22Rv1 (cell line): ENCODE results near the gene CD37.
A peak's percentile ranks its signal among the peaks of the same experiment; 100 is the strongest.
"Not testable (repeated sequence)": the region's sequence is repeated elsewhere in the genome, so short reads cannot be mapped to it uniquely, and the experiment has no call there.

Source experiments
- H3K27ac ChIP-seq: fragments of 450-650 bp; 2 replicates; pipeline ENCODE4 v1.5.1; 2017
- ZFX ChIP-seq: fragments of 450-650 bp; IDR thresholded peaks from 2 replicates; pipeline ENCODE4 v1.6.1; 2017; ENCODE audit warnings: antibody characterized with exemption, borderline replicate concordance
- TF ChIP-seq, protein P1 (sequence below): fragments of 450-650 bp; IDR thresholded peaks from 2 replicates; pipeline ENCODE4 v1.5.1; 2017; ENCODE audit warnings: mild to moderate bottlenecking

CD37 gene

DNA sequence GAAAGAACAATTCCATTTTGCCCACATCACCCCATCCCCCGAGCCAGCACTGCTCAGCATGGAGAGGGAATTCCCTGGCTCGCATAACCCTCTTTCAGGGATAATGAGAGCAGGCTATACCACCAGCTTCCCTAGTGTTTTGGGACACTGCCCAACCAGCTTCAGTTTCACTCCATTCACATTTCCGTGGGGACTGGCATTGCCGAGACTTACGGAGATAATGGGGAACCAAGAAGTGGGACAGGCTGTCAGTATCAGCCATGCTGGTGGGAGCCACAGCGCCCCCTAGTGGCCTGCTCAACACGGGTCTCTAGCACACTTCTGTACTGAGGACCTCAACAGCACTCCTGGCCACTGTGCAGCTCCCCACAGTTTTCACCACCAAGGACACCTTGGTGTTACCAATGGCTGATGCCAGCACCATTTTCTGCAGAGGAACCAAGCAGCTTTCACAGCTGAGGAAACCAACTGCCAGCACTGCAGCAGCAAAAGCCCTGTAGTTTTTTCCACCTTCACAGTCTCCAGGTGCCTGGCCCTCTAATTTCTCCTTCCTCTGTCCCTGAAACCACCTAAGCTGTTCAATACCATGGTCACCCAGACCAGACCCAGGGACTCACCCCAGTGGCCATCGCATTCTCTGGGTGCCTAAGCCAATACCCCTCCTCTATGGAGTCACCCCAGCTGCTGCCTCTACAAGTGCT lies 33.9 kb upstream of the CD37 start:
- no peak for TF ChIP-seq ZFX
- TF ChIP-seq, protein P1, sequence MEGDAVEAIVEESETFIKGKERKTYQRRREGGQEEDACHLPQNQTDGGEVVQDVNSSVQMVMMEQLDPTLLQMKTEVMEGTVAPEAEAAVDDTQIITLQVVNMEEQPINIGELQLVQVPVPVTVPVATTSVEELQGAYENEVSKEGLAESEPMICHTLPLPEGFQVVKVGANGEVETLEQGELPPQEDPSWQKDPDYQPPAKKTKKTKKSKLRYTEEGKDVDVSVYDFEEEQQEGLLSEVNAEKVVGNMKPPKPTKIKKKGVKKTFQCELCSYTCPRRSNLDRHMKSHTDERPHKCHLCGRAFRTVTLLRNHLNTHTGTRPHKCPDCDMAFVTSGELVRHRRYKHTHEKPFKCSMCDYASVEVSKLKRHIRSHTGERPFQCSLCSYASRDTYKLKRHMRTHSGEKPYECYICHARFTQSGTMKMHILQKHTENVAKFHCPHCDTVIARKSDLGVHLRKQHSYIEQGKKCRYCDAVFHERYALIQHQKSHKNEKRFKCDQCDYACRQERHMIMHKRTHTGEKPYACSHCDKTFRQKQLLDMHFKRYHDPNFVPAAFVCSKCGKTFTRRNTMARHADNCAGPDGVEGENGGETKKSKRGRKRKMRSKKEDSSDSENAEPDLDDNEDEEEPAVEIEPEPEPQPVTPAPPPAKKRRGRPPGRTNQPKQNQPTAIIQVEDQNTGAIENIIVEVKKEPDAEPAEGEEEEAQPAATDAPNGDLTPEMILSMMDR = peak; percentile 95
- H3K27ac ChIP-seq = no peak overlapping the region

DNA sequence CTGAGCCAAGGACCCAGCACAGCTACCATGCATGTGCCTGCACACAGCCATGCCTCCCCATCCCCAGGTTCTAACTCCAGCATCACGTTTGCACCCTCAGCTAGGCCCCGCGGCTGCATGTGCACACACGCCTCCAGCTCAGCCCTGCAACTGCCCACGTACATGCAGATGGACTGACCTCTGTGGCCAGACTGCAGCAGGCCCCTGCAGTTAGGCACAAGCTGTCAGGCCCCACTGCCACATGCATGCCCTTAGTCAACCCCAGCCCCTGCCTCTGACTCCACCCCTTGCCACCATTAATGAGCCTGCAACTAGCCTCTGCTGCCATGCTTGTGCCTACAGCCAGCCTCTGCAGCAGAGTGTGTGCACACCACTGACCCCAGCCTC lies 33.3 kb upstream of the CD37 start:
- H3K27ac ChIP-seq = no peak overlapping the region
- TF ChIP-seq, protein P1 = no peak
- TF ChIP-seq ZFX = no peak

DNA sequence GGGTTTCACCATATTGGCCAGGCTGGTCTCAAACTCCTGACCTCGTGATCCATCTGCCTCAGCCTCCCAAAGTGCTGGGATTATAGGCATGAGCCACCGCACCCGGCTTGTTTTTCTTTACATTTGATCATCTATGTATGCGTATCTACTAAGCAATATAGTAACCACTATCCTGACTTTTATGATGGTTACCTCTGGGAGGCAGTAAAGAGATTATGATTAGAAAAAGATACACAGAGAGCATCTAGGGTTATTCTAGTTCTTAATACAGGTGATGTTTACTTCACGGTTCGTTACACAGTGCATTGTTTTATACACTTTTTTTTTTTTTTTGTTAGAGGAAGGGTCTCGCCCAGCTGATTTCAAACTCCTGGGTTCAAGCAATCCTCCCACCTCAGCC lies 28.5 kb upstream of the CD37 start:
- H3K27ac ChIP-seq = not testable (repeated sequence)

DNA sequence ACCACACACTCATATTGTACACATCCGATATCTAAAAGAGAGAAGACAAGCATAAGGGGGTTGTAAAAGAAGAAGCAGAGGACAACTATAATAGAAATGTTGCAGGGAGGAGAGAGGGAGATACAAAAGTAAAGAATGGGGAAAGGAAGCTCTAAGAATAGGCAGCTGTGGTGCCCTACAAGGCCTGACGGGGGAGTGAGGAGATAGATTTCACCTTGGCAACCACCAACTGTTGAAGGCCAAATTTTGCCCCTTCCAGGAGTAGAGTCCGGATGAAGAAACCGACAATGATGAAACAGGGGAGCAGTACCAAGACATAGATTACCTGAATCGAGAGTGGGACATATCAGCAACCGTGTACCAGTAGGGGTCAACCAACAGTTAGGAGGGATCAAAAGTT lies 26.1 kb upstream of the CD37 start:
- H3K27ac ChIP-seq = no peak overlapping the region
- TF ChIP-seq ZFX = no peak
- TF ChIP-seq, protein P1 = no peak

DNA sequence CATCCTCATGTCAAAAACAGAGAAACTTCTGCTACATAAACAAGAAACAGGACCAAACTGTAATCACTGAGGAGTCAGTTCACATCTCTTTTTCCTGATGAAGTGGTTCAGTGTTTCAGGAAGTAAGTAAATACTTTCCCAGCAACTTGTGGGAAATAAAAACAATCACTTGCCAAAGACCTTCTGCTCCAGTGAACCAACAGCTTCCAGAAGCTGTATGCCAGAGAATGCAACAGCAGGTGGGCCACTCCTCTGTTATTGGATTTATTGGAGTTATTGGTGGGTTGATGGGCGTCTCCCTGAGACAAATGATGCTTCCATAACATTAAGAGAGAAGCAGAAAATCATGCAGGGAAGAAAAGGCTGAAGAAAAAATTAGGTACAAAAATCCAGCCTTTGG lies 20.1 kb upstream of the CD37 start:
- no peak overlapping the region for H3K27ac ChIP-seq
- TF ChIP-seq ZFX = no peak
- TF ChIP-seq, protein P1 = no peak

DNA sequence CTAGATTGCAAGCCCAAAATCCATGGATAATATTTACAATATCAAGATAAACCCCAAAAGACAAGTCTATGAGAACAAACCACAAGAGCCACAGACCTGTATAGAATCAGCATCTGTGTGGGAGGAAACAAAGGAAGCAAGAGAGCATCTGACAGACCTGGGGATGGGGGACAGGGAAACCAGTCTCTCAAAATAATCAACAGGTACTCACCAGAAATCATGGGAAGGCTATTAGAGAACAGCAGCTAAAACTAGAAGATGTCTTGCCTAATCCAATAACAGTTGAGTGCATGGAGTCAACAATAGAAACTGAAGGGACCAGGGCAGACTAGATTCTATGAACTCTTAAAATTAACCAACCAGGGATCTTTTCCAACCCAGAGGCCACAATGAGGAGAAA lies 18.9 kb upstream of the CD37 start:
- H3K27ac ChIP-seq = no peak overlapping the region
- TF ChIP-seq ZFX = no peak
- TF ChIP-seq, protein P1 = no peak

DNA sequence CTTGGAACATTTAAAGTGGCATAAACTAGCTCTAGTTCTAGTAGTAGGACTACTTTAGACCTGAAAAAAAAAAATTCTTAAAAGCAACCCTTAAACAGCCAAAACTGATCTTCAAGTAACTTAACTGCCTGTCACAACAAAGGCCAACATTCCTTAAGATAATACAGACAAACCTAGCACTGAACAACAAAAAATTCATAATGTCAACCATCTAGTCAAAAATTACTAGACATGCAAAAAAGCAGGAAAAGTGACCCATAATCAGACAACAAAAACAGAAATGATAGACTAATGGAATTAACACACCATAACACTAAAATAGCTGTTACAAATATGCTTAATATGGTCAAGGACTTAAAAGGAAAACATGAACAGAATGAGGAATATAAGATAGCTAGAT lies 16.9 kb upstream of the CD37 start:
- H3K27ac ChIP-seq = no peak overlapping the region
- TF ChIP-seq, protein P1 = no peak
- no peak for TF ChIP-seq ZFX
